Fibroblast of mammary gland (primary cell): Measurements from ENCODE around the gene KCNIP4.

Experiments
- DNase-seq: peaks from one replicate; pipeline ENCODE4 v3.0.0-alpha.2; 2010; ENCODE audit warnings: low read depth
- H3K4me3 ChIP-seq: 2 replicates; pipeline ENCODE4 v1.5.1; 2011; ENCODE audit warnings: low read depth, mild to moderate bottlenecking, low read length, moderate library complexity; ENCODE audit not compliant: control insufficient read depth
- CTCF ChIP-seq: conservative IDR thresholded peaks from 2 replicates; pipeline ENCODE4 v1.5.1; 2011; ENCODE audit warnings: low read depth, low read length, inconsistent platforms; ENCODE audit not compliant: control insufficient read depth, insufficient read depth

The KCNIP4 gene

GRCh38 chr4:21517126-21517859 is 431.3 kb downstream of the KCNIP4 start:
- no peak for TF ChIP-seq CTCF
- no peak overlapping the region for H3K4me3 ChIP-seq
- DNase-seq = no peak

- H3K4me3 ChIP-seq = no peak overlapping the region
- no peak for TF ChIP-seq CTCF
- DNase-seq = no peak
Observed at GRCh38 chr4:21514022-21514694, 434.4 kb downstream of the KCNIP4 start.

GRCh38 chr4:21512353-21512752 is 436.2 kb downstream of the KCNIP4 start:
- peak; percentile 40 for TF ChIP-seq CTCF
- peak; percentile 54 for DNase-seq
- no peak overlapping the region for H3K4me3 ChIP-seq

GRCh38 chr4:21507439-21507838 is 441.1 kb downstream of the KCNIP4 start:
- no peak overlapping the region for H3K4me3 ChIP-seq
- DNase-seq = peak; percentile 36
- TF ChIP-seq CTCF = peak; percentile 40

GRCh38 chr4:21490682-21491081 is 457.9 kb downstream of the KCNIP4 start:
- no peak overlapping the region for H3K4me3 ChIP-seq
- DNase-seq = no peak
- no peak for TF ChIP-seq CTCF

- peak; percentile 3 for DNase-seq
- no peak overlapping the region for H3K4me3 ChIP-seq
- TF ChIP-seq CTCF = no peak
Observed at GRCh38 chr4:21476757-21477156, 471.8 kb downstream of the KCNIP4 start.
